Measurements from ENCODE around the gene CHL1.

CHL1 gene

DNA sequence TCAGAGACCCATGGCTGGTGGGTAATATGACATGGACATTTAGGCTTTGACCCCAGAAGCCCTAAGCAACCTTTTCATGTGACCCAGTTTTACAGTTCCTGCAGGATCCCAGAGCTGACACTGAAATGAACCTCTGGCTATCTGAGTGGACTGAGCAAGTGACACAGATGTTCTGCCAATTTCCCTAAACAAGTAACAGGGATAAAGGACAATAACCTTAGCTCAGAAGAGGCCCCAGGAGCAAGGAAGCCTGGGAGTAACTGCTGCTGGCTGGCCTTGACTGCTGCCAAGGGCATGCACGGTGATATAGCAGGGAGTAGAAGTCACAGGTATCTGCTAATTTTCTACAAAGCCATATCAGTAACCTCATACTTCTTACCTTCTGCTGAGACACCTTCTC lies 177.9 kb downstream of the CHL1 start:
- no peaks in the 10 kb centered on the region for H3K4me1 ChIP-seq (ENCODE audit: control insufficient read depth, insufficient read depth, low read length)
- H3K36me3 ChIP-seq (ENCODE audit: control insufficient read depth, insufficient read depth, low read length), result no peaks in the 10 kb centered on the region
- H3K9me3 ChIP-seq (ENCODE audit: control insufficient read depth, insufficient read depth, low read length), result no peaks in the 10 kb centered on the region
- H3K4me3 ChIP-seq (ENCODE audit: low read depth, low read length), result no peak overlapping the region
- H3K27me3 ChIP-seq (ENCODE audit: control insufficient read depth, insufficient read depth, low read length), result no peaks in the 10 kb centered on the region
- no peak overlapping the region for H3K9ac ChIP-seq (ENCODE audit: low read depth, low read length)

DNA sequence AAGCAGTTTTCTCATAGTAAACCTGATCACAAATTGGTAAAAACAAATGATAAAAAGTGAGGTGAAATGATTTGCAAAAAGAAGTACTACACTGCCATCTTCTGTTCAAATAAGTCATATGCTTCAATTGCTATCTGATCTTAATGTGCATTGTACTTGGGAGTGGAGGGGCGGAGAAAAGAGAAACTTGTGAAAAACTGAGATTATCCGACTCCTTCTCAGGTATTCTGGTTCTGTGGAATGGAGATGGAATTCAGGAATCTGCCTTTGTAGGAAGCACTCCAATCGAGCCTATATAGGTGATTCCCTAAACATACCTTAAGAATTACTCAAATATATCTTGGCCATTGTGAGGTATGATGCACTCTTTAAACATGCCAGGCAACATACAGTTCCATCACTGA lies 180.6 kb downstream of the CHL1 start:
- no peaks in the 10 kb centered on the region for H3K9me3 ChIP-seq (ENCODE audit: control insufficient read depth, insufficient read depth, low read length)
- no peaks in the 10 kb centered on the region for H3K36me3 ChIP-seq (ENCODE audit: control insufficient read depth, insufficient read depth, low read length)
- H3K4me1 ChIP-seq (ENCODE audit: control insufficient read depth, insufficient read depth, low read length), result peaks cover 2% of the 10 kb centered on the region
- no peak overlapping the region for H3K9ac ChIP-seq (ENCODE audit: low read depth, low read length)
- H3K4me3 ChIP-seq (ENCODE audit: low read depth, low read length), result no peak overlapping the region
- H3K27me3 ChIP-seq (ENCODE audit: control insufficient read depth, insufficient read depth, low read length), result no peaks in the 10 kb centered on the region

DNA sequence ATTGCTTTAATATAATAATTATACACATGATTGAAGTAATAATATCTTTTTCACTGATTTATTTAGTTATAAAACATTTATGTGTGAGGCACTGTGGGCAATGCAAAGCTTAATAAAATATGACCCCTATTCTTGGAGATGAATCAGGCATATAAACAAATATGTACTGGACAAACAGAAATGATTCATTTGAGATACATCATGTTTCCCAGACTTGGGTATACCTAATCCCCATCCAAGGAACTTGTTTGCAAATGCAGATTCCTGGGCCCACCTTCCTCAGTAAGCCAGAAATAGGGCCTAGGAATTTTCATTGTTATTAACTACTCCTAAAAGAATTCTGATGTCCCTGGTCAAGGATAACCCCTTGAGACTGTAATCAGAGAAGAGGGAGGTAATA lies 184.2 kb downstream of the CHL1 start:
- Histone ChIP-seq H3K9me3 (ENCODE audit: control insufficient read depth, insufficient read depth, low read length) (no peaks in the 10 kb centered on the region), H3K4me3 (ENCODE audit: low read depth, low read length) (no peak overlapping the region), H3K27me3 (ENCODE audit: control insufficient read depth, insufficient read depth, low read length) (no peaks in the 10 kb centered on the region), H3K36me3 (ENCODE audit: control insufficient read depth, insufficient read depth, low read length) (no peaks in the 10 kb centered on the region), H3K9ac (ENCODE audit: low read depth, low read length) (no peak overlapping the region), H3K4me1 (ENCODE audit: control insufficient read depth, insufficient read depth, low read length) (peaks cover 3% of the 10 kb centered on the region)

DNA sequence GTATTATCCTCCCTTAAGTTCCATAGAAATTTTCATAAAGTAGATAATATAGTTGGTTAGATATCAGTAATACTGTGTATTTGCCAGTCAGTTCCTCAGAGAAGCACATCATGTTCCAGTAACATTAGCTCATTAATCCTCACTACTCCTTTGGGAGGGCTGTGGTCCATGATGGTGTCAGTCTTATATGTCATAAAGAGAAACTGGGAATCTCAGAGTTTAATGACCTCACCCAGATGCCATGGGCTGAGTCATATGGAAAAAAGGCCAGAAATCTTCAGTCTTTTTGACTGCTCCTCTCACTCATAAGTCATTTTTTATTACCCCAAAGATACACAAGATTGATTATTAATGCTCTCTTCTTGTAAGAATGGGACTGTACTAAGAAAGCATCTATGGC lies 188.6 kb downstream of the CHL1 start:
- Histone ChIP-seq H3K9me3 (ENCODE audit: control insufficient read depth, insufficient read depth, low read length) (no peaks in the 10 kb centered on the region), H3K36me3 (ENCODE audit: control insufficient read depth, insufficient read depth, low read length) (no peaks in the 10 kb centered on the region), H3K9ac (ENCODE audit: low read depth, low read length) (no peak overlapping the region), H3K4me1 (ENCODE audit: control insufficient read depth, insufficient read depth, low read length) (peaks cover 3% of the 10 kb centered on the region), H3K4me3 (ENCODE audit: low read depth, low read length) (no peak overlapping the region), H3K27me3 (ENCODE audit: control insufficient read depth, insufficient read depth, low read length) (no peaks in the 10 kb centered on the region)

DNA sequence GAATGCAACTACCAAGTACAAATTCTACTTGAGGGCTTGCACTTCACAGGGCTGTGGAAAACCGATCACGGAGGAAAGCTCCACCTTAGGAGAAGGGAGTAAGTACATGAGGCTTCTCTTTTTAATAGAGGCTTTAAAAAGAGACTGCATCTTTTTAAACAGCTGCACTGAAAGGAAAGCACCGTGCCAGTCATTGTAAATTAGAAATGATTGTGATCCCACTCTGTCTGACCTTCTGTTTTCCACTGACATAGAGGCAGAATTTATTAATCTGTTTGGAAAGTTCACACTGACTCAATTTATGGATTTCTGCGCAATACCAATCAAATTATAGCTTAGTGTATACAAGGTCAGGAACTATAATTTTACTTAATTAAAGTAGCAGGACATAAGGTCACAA lies 198.2 kb downstream of the CHL1 start:
- Histone ChIP-seq H3K4me1 (ENCODE audit: control insufficient read depth, insufficient read depth, low read length) (no peaks in the 10 kb centered on the region), H3K9me3 (ENCODE audit: control insufficient read depth, insufficient read depth, low read length) (no peaks in the 10 kb centered on the region), H3K36me3 (ENCODE audit: control insufficient read depth, insufficient read depth, low read length) (no peaks in the 10 kb centered on the region), H3K9ac (ENCODE audit: low read depth, low read length) (no peak overlapping the region), H3K27me3 (ENCODE audit: control insufficient read depth, insufficient read depth, low read length) (no peaks in the 10 kb centered on the region), H3K4me3 (ENCODE audit: low read depth, low read length) (no peak overlapping the region)

DNA sequence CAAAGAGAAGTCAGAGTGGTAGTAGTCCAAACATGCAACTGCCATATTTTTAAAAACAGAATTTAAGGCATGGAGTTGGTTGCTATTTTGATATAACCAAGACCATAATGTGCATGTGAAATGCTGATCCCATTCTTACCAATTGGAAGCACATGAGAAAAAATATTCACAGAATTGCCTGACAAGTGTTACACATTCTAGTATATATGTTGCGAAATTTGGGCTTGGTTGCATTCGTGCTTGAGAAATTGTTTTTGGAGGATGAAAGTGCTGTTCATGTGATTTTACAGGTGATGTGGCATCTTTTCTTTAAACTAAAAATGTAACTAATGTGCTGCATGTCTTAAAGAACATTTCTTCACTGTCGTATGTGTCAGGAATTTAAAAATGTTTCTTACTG lies 199.7 kb downstream of the CHL1 start:
- Histone ChIP-seq H3K9ac (ENCODE audit: low read depth, low read length) (no peak overlapping the region), H3K36me3 (ENCODE audit: control insufficient read depth, insufficient read depth, low read length) (no peaks in the 10 kb centered on the region), H3K4me3 (ENCODE audit: low read depth, low read length) (no peak overlapping the region), H3K9me3 (ENCODE audit: control insufficient read depth, insufficient read depth, low read length) (no peaks in the 10 kb centered on the region), H3K4me1 (ENCODE audit: control insufficient read depth, insufficient read depth, low read length) (no peaks in the 10 kb centered on the region), H3K27me3 (ENCODE audit: control insufficient read depth, insufficient read depth, low read length) (no peaks in the 10 kb centered on the region)

DNA sequence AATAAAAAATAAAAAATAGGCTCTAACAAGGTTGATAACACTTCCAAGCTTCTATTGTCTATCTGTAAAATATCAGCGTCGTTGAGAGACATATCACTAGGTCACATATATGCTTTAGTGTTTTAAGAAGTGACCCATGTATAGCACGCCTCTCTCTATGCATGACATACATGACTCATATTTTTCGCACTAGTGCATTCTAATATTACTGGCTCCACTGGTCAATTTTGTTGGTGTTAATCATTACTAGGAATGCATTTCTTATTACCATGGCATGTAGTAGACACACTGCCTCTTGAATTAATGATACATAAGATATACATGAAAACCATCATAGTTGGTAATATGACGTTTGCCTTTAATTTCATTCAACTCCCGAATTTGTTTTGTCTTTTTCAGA lies 203.1 kb downstream of the CHL1 start:
- Histone ChIP-seq H3K9me3 (ENCODE audit: control insufficient read depth, insufficient read depth, low read length) (no peaks in the 10 kb centered on the region), H3K4me1 (ENCODE audit: control insufficient read depth, insufficient read depth, low read length) (no peaks in the 10 kb centered on the region), H3K36me3 (ENCODE audit: control insufficient read depth, insufficient read depth, low read length) (no peaks in the 10 kb centered on the region), H3K27me3 (ENCODE audit: control insufficient read depth, insufficient read depth, low read length) (no peaks in the 10 kb centered on the region), H3K4me3 (ENCODE audit: low read depth, low read length) (no peak overlapping the region), H3K9ac (ENCODE audit: low read depth, low read length) (no peak overlapping the region)

DNA sequence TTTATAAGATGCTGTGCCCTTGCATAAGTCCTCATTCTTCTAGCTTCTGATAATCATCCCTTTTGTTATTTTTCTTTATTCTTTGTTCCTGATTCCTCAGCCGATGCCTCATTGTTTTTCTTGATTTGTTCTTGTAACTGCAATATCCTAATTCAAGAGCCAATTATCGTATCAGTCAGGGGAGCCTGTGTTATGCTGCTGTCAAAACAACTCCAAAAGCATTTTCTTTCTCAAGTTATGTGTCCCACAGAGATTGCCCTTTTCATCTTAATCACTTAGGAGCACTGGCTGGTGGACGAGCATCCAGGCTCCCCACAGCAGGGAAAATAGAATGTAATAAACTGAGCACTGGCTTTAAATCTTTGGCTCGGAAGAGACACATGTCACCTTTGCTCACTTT lies 207.3 kb downstream of the CHL1 start:
- Histone ChIP-seq H3K36me3 (ENCODE audit: control insufficient read depth, insufficient read depth, low read length) (no peaks in the 10 kb centered on the region), H3K4me3 (ENCODE audit: low read depth, low read length) (no peak overlapping the region), H3K27me3 (ENCODE audit: control insufficient read depth, insufficient read depth, low read length) (no peaks in the 10 kb centered on the region), H3K9me3 (ENCODE audit: control insufficient read depth, insufficient read depth, low read length) (no peaks in the 10 kb centered on the region), H3K9ac (ENCODE audit: low read depth, low read length) (no peak overlapping the region), H3K4me1 (ENCODE audit: control insufficient read depth, insufficient read depth, low read length) (no peaks in the 10 kb centered on the region)

DNA sequence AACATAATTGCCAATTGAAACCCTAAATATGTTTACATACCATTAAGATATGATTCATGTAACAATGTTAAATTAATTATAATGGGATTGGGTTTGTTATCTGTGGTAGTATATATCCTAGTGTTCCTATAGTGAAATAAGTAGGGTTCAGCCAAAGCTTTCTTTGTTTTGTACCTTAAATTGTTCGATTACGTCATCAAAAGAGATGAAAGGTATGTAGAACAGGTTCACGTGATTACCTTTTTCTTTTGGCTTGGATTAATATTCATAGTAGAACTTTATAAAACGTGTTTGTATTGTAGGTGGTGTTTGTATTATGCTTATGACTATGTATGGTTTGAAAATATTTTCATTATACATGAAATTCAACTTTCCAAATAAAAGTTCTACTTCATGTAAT lies 212.4 kb downstream of the CHL1 start:
- no peaks in the 10 kb centered on the region for H3K36me3 ChIP-seq (ENCODE audit: control insufficient read depth, insufficient read depth, low read length)
- no peak overlapping the region for H3K9ac ChIP-seq (ENCODE audit: low read depth, low read length)
- no peak overlapping the region for H3K4me3 ChIP-seq (ENCODE audit: low read depth, low read length)
- no peaks in the 10 kb centered on the region for H3K4me1 ChIP-seq (ENCODE audit: control insufficient read depth, insufficient read depth, low read length)
- H3K27me3 ChIP-seq (ENCODE audit: control insufficient read depth, insufficient read depth, low read length), result peaks cover 10% of the 10 kb centered on the region
- H3K9me3 ChIP-seq (ENCODE audit: control insufficient read depth, insufficient read depth, low read length), result no peaks in the 10 kb centered on the region

DNA sequence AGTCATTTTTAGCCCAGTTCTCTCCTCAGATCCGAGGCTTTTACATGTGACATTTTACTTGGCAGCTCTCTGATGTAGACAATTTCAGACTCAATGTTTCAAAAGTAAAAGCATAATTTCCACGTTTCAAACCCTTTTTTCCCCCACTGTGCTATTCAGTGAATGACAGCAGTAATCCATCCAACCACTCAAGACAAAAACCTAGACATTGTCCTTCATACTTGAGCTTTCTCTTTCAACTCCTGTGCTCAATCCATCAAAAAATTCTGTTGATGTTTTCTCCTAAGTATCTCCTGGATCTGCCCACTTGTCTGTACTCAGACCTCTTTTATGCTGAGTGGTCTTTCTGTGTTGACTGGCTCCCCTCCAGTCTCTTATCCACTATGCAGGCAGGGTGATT lies 214.7 kb downstream of the CHL1 start:
- no peak overlapping the region for H3K4me3 ChIP-seq (ENCODE audit: low read depth, low read length)
- no peaks in the 10 kb centered on the region for H3K9me3 ChIP-seq (ENCODE audit: control insufficient read depth, insufficient read depth, low read length)
- no peaks in the 10 kb centered on the region for H3K36me3 ChIP-seq (ENCODE audit: control insufficient read depth, insufficient read depth, low read length)
- H3K4me1 ChIP-seq (ENCODE audit: control insufficient read depth, insufficient read depth, low read length), result no peaks in the 10 kb centered on the region
- peaks cover 16% of the 10 kb centered on the region for H3K27me3 ChIP-seq (ENCODE audit: control insufficient read depth, insufficient read depth, low read length)
- no peak overlapping the region for H3K9ac ChIP-seq (ENCODE audit: low read depth, low read length)

DNA sequence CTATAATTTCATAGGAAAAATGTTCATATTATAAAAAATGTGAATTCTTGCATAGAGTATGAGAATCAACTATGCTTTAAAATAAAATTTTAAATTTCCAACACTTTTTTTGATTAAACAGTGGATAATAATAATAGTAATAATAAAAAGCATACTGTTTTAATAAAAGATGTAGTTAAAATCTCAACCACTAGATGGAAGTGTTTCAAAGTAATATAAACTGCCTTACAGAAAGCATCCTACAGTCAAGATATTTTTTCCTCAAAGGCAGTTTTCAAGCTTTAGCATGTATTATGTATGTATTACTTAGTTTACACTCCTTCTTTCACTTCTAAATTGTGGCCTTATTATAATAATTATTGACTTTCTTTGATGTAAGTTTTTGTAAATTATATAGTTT lies 217.5 kb downstream of the CHL1 start:
- Histone ChIP-seq H3K4me1 (ENCODE audit: control insufficient read depth, insufficient read depth, low read length) (no peaks in the 10 kb centered on the region), H3K4me3 (ENCODE audit: low read depth, low read length) (no peak overlapping the region), H3K27me3 (ENCODE audit: control insufficient read depth, insufficient read depth, low read length) (peaks cover 41% of the 10 kb centered on the region), H3K9me3 (ENCODE audit: control insufficient read depth, insufficient read depth, low read length) (no peaks in the 10 kb centered on the region), H3K36me3 (ENCODE audit: control insufficient read depth, insufficient read depth, low read length) (no peaks in the 10 kb centered on the region), H3K9ac (ENCODE audit: low read depth, low read length) (no peak overlapping the region)

DNA sequence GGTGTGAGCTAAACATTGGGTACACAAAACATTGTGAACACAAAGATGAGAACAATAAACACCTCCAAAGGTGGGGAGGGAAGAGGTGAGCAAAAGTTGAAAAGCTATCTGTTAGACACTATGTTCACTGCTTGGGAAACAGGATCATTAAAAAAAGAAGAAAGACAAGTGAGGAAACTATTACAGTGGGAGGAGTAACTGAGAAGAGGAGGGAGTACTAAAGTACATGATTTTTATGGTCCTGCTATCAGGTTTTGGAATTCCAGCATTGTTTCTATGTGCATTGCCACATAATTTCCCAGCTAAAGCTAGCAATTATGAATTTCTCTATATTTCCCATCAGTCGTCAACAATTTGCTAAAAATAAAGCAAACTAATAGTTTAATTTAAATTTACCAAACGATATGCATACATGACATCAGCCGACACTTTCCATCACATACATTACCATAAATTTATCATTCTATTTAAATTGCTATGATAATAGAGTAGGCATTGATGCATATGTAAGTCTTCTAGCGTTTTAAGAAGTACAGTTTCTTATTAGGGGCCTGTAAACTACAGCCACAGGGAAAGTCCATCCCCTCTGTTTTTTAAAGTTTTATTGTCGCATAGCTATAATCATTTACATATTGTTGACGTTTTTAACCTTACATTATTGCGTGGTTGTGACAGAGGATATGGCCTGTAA lies 221.8 kb downstream of the CHL1 start:
- Histone ChIP-seq H3K36me3 (ENCODE audit: control insufficient read depth, insufficient read depth, low read length) (no peaks in the 10 kb centered on the region), H3K4me3 (ENCODE audit: low read depth, low read length) (no peak overlapping the region), H3K9ac (ENCODE audit: low read depth, low read length) (no peak overlapping the region), H3K27me3 (ENCODE audit: control insufficient read depth, insufficient read depth, low read length) (peaks cover 65% of the 10 kb centered on the region), H3K9me3 (ENCODE audit: control insufficient read depth, insufficient read depth, low read length) (no peaks in the 10 kb centered on the region), H3K4me1 (ENCODE audit: control insufficient read depth, insufficient read depth, low read length) (no peaks in the 10 kb centered on the region)
